Activated B cell treated with CpG ODN at 0.5 μM for 24 hours (primary cell): Measurements from ENCODE around the gene CNOT6L. TPM values are rescaled to one million over a fixed set of nuclear protein-coding genes. Genes with fewer than 3 reads are reported as not detected.

Experiments used
- ATAC-seq: fragments of 200-7000 bp; cut with Tn5 transposase; one replicate; pipeline ENCODE4 v1.10.0; 2021; ENCODE audit warnings: low read depth, mild to moderate bottlenecking, moderate library complexity
- CTCF ChIA-PET: fragments of 350-600 bp; sonication (Branson Sonifier 250); formaldehyde crosslinking; loops from one replicate; lab custom pipeline; 2021; ENCODE audit warnings: antibody characterized with exemption; lab: Charles Lee
- POLR2A ChIA-PET: fragments of 350-600 bp; sonication (Branson Sonifier 250); formaldehyde crosslinking; loops from one replicate; lab custom pipeline; 2021; ENCODE audit warnings: antibody characterized with exemption; lab: Charles Lee
- DNase-seq: peaks from one replicate; pipeline ENCODE4 v3.0.0; 2022
- H3K27ac Mint-ChIP-seq: one replicate; pipeline ENCODE4 v1.8.0; 2020; ENCODE audit warnings: mixed read lengths
- H3K27me3 Mint-ChIP-seq: one replicate; pipeline ENCODE4 v1.8.0; 2021; ENCODE audit warnings: mixed read lengths
- H3K36me3 Mint-ChIP-seq: one replicate; pipeline ENCODE4 v1.8.0; 2021; ENCODE audit warnings: low read depth, mixed read lengths
- H3K4me1 Mint-ChIP-seq: one replicate; pipeline ENCODE4 v1.8.0; 2021; ENCODE audit warnings: mixed read lengths
- H3K4me3 Mint-ChIP-seq: one replicate; pipeline ENCODE4 v1.8.0; 2020; ENCODE audit warnings: mild to moderate bottlenecking, mixed read lengths
- H3K9me3 Mint-ChIP-seq: one replicate; pipeline ENCODE4 v1.8.0; 2020; ENCODE audit warnings: mixed read lengths
- CTCF ChIP-seq: fragments of 200-600 bp; IDR thresholded peaks from one replicate; pipeline ENCODE4 v1.8.0; 2022; ENCODE audit warnings: antibody characterized with exemption, mild to moderate bottlenecking
- intact Hi-C: fragments of 100-400 bp; cut with micrococcal nuclease; formaldehyde crosslinking; loops from one replicate; pipeline ENCODE4 v1.15.1; 2024
- total RNA-seq: library from RNA; stranded (reverse); gene quantifications from 2 replicates; pipeline ENCODE4 v1.2.3, GENCODE V29; 2022

Gene CNOT6L
- total RNA-seq, 1 donor from 2014 or later, result 75.3 TPM

DNA sequence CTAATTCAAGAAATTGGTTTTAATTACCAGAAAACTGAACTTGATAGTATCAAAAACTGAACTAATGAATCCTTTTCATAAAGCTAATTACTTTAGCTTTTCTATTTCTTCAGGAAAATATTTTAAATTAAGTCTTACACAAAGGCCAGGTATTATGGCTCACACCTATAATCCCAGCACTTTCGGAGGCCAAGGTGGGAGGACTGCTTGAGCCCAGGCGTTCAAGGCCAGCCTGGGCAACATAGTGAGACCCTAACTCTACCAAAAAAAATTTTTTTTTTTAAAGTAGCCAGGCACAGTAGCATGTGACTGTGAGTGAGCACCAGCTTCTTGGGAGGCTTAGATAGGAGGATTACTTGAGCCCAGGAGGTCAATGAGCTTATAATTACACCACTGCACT is 19.1 kb downstream of the CNOT6L start:
- intact Hi-C loops, result no loop called here
- Mint-ChIP-seq H3K27me3 (no peaks in the 10 kb centered on the region), H3K9me3 (peaks cover 7% of the 10 kb centered on the region), H3K36me3 (peaks cover 26% of the 10 kb centered on the region), H3K4me1 (peaks cover 57% of the 10 kb centered on the region), H3K27ac (no peak overlapping the region), H3K4me3 (no peak overlapping the region)
- CTCF ChIA-PET, result no interaction called here
- POLR2A ChIA-PET, result interaction anchor here (1.6 to 2.2 kb wide), 4 partner anchors 11 to 62 kb away, joined by 4 to 19 read pairs (median 10); partner anchors contain the start of genes CNOT6L and MRPL1
- TF ChIP-seq CTCF, result no peak
- ATAC-seq, result no peak
- no peak for DNase-seq

DNA sequence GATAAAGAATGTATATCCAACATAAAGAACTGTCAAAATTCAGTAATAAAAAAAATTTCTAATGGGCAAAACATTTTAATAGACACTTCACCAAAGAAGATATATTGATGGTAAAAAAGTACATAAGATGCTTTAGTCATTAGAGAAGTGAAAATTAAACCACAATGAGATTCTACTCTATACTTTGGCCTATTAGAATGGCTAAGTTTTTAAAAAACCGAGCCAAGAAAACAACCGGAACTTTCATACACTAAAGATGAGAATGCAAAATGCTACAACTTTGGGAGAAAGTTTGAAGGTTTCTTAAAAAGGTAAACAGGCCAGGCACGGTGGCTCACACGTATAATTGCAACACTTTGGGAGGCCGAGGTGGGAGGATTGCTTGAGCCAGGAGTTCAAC is 20.8 kb downstream of the CNOT6L start:
- no peaks in the 10 kb centered on the region for H3K27me3 Mint-ChIP-seq
- ATAC-seq, result no peak

DNA sequence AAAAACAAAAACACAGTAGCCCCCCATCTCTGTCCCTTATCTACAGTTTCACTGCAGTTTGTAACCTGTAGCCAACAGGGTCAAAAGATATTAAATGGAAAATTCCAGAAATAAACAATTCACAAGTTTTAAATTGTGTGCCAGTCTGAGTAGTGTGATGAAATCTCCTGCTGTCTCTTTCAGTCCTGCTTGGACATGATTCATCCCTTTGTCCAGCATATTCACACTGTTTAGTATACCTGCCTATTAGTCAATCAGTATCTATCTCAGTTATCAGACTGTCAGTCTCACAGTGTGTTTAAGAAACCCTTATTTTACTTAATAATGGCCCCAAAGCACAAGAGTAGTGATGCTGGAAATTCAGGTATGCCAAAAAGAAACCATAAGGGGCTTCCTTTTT is 21.9 kb downstream of the CNOT6L start:
- peaks cover 7% of the 10 kb centered on the region for H3K9me3 Mint-ChIP-seq
- H3K27me3 Mint-ChIP-seq, result no peaks in the 10 kb centered on the region
- no peak overlapping the region for H3K4me3 Mint-ChIP-seq
- peaks cover 63% of the 10 kb centered on the region for H3K4me1 Mint-ChIP-seq
- POLR2A ChIA-PET, result no interaction called here
- DNase-seq (no peak), ATAC-seq (no peak)
- CTCF ChIA-PET, result no interaction called here
- peaks cover 26% of the 10 kb centered on the region for H3K36me3 Mint-ChIP-seq
- intact Hi-C loops, result no loop called here
- TF ChIP-seq CTCF, result no peak
- no peak overlapping the region for H3K27ac Mint-ChIP-seq

More for the DNA sequence above, 20.8 kb downstream of the CNOT6L start:
- POLR2A ChIA-PET, result no interaction called here
- peaks cover 7% of the 10 kb centered on the region for H3K9me3 Mint-ChIP-seq
- intact Hi-C loops, result no loop called here
- H3K4me3 Mint-ChIP-seq, result no peak overlapping the region
- H3K27ac Mint-ChIP-seq, result no peak overlapping the region
- no peak for TF ChIP-seq CTCF
- CTCF ChIA-PET, result no interaction called here
- H3K36me3 Mint-ChIP-seq, result peaks cover 28% of the 10 kb centered on the region
- peaks cover 63% of the 10 kb centered on the region for H3K4me1 Mint-ChIP-seq
- DNase-seq, result no peak

DNA sequence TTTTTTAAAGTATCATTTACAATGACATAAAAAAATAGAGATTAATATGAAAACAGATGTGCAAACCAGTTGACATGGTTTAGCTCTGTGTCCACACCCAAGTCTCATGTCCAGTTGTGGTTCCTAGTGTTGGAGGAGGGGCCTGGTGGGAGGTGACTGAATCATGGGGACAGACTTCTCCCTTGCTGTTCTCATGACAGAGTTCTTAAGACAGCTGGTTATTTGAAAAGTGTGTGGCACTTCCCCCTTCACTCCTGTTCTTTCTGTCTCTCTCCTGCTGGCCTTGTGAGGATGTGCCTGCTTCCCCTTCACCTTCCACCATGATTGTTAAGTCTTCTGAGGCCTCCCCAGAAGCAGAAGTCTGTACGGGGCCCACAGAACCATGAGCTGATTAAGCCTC is 23.8 kb downstream of the CNOT6L start:
- ATAC-seq (no peak), DNase-seq (no peak)
- H3K4me3 Mint-ChIP-seq, result no peak overlapping the region
- peaks cover 55% of the 10 kb centered on the region for H3K4me1 Mint-ChIP-seq
- intact Hi-C loops, result no loop called here
- peaks cover 7% of the 10 kb centered on the region for H3K9me3 Mint-ChIP-seq
- CTCF ChIA-PET, result no interaction called here
- no peak overlapping the region for H3K27ac Mint-ChIP-seq
- H3K36me3 Mint-ChIP-seq, result peaks cover 32% of the 10 kb centered on the region
- POLR2A ChIA-PET, result no interaction called here
- no peak for TF ChIP-seq CTCF
- no peaks in the 10 kb centered on the region for H3K27me3 Mint-ChIP-seq

DNA sequence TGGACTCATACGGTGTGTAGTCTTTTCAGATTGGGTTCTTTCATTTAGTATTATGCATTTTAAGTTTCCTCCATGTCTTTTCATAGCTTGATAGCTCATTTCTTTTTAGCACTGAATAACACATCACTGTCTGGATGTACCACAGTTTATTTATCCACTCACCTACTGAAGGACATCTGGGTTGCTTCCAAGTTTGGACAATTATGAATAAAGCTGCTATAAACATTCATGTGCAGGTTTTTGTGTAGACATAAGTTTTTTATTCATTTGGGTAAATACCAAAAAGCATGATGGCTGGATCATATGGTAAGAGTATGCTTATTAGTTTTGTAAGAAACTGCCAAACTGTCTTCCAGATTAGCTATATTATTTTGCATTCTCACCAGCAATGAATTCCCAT is 29.0 kb downstream of the CNOT6L start:
- no peak for TF ChIP-seq CTCF
- intact Hi-C loops, result no loop called here
- Mint-ChIP-seq H3K9me3 (no peaks in the 10 kb centered on the region), H3K27ac (no peak overlapping the region), H3K36me3 (peaks cover 17% of the 10 kb centered on the region), H3K27me3 (no peaks in the 10 kb centered on the region), H3K4me3 (no peak overlapping the region), H3K4me1 (peaks cover 42% of the 10 kb centered on the region)
- ATAC-seq, result no peak
- ChIA-PET POLR2A (interaction anchor here (2.1 kb wide), 1 partner anchor 30 kb away, joined by 11 read pairs; no protein-coding TSS in a partner anchor), CTCF (no interaction called here)
- DNase-seq, result no peak
